NT2/D1 (cell line): Measurements from ENCODE around the gene TOE1.
"Not testable (repeated sequence)": the region's sequence is repeated elsewhere in the genome, so short reads cannot be mapped to it uniquely, and the experiment has no call there.

Experiments
- SUZ12 ChIP-seq: IDR thresholded peaks from 2 replicates; pipeline ENCODE4 v1.6.1; 2011; ENCODE audit not compliant: insufficient read length, insufficient read depth; ENCODE audit errors: extremely low read depth
- YY1 ChIP-seq: IDR thresholded peaks from 2 replicates; pipeline ENCODE4 v1.6.1; 2011; ENCODE audit not compliant: insufficient read length, insufficient read depth
- ZNF274 ChIP-seq: IDR thresholded peaks from 2 replicates; pipeline ENCODE4 v1.6.1; 2011; ENCODE audit warnings: mild to moderate bottlenecking, low read depth, low read length

DNA sequence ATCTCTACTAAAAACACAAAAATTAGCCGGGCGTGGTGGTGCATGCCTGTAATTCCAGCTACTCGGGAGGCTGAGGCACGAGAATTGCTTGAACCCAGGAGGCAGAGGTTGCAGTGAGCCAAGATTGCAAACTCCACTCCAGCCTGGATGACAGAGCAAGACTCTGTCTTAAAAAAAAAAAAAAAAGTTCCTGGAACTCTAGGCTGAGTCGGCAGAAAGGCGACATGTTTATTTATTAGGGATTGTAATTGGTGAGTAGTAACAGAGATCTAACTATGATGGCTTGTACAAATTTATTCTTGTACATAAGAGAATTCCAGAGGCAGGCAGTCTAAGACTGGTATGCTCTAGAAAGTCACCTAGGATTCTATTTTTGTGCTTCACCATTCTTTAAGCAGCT lies 49.0 kb upstream of the TOE1 start:
- not testable (repeated sequence) for TF ChIP-seq ZNF274, YY1, SUZ12
